Sigmoid colon (tissue), 4 donors: ENCODE measurements around the gene MGRN1.

Source experiments
- CTCF ChIP-seq, 4 experiments: fragments of 450-650 bp in 3 of 4; fragments of 200-600 bp in 1 of 4; IDR thresholded peaks; one replicate each; pipeline ENCODE4 v1.5.1; 2016 to 2019; ENCODE audit warnings: antibody characterized with exemption in 4 of 4, mild to moderate bottlenecking in 3 of 4, moderate library complexity in 2 of 4
- POLR2A ChIP-seq, 2 donors: fragments of 450-650 bp; IDR thresholded peaks; one replicate each; pipeline ENCODE4 v1.6.1; 2016; ENCODE audit warnings: antibody characterized with exemption in 2 of 2, mild to moderate bottlenecking in 2 of 2, moderate library complexity in 2 of 2
- POLR2AphosphoS5 ChIP-seq, 4 donors: sonication (generic); formaldehyde crosslinking; IDR thresholded peaks; one replicate each; pipeline ENCODE4 v1.6.1; 2017; ENCODE audit warnings: antibody characterized with exemption in 4 of 4

- no peak for TF ChIP-seq CTCF (IDR thresholded peaks at IDR 0.05)
- no peak for TF ChIP-seq POLR2AphosphoS5 (IDR thresholded peaks at IDR 0.05)
- no peak for TF ChIP-seq POLR2A (IDR thresholded peaks at IDR 0.05)
Measured at GRCh38 chr16:4634768-4635167, 10.1 kb downstream of the MGRN1 start.
